Stimulated activated CD4-positive, alpha-beta T cell treated with anti-CD3 and anti-CD28 coated beads, Interleukin-4, amount 100 ng/mL, for 4 hours (primary cell): ENCODE results near the gene CTNNBL1.

Experiments used
- DNase-seq, 2 experiments: peaks; one replicate each; pipeline ENCODE4 v3.0.0-alpha.2; 2020

Gene CTNNBL1

DNA sequence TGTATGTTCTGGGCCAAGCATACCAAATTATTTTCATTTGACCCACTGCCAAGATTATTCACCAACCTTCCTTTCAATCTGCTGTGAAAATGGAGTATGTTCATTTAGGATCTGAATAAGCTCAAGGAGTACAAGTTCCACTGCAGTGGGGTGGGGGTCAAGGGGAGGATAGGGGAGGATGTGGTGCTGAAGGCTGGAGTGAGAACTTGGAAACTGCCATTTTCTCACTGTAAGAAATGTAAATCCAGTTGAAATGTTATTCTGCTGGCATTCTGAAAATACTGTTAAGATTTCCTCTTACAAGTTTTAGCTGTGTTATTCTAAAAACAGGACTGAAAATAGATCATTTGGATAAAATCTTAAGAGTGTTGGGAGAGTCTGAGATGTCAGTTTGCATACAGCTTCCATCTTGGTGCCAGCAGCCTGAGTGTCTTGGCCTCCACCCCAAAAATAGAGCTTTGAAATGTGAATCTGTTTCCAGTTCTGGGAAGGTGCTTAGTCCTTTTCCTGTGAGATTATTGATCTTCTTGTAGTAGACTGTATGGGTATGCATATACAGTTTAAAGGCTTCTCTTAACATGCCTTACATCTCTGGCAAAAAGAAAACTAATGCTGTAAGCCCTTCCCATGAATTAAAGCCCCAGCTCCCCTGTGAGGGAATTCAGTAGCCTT is 84.3 kb downstream of the CTNNBL1 start:
- DNase-seq: no peak

DNA sequence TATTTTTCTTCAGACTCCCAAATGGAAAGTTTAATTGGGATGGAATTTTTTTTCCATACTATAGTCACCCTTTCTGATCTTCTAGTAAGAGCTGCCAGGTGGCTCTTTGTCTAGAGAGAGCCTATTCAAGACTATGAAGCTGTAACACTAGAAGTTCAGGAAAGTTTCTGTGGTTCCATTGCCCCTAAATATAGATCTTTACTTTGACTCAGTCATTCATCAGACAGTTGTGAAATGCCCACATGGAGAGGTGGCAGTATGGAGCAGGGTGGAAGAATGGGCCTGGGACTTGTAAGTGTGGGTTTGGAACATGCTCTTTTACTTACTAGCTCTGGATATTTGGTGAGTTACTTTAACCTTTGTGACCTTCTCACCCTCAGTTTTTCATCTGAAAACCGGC is 87.8 kb downstream of the CTNNBL1 start:
- DNase-seq: no peak

DNA sequence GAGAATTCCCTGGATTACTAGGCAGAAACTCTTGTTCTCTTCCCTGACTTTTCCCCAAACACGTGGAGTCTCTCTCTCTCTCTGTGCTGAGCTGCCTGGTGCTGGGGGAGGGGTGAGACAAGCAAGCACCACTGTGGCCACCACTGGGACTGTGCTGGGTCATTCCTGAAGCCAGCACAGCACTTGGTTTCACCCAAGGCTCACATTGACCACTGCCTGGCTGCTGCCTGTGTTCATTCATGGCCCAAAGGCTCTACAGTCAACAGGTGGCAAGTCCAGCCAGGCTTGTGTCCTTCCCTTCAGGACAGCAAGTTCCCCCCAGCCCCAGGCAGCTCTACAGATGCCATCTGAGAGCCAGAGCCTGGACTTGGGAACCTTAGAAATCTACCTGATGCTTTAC is 92.2 kb downstream of the CTNNBL1 start:
- DNase-seq: no peak

DNA sequence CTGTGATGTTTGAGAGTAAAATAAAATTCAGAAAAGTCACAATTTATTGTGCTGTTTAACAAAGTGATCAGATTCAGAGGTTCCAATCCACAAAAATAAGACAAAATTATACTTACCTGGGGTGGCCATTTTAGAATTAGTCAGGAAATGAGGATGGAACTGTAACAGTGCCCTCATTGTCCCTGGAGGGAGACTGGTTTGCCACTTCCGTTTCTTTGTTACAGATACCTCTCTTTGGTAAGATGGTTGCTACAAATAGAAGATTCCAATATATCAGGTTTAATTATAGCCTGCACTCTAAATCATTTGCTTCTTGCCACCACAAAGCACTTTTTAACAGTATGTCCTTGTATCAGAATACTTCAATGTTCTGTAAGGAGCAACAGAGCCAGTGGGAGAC is 95.6 kb downstream of the CTNNBL1 start:
- no peak for DNase-seq

DNA sequence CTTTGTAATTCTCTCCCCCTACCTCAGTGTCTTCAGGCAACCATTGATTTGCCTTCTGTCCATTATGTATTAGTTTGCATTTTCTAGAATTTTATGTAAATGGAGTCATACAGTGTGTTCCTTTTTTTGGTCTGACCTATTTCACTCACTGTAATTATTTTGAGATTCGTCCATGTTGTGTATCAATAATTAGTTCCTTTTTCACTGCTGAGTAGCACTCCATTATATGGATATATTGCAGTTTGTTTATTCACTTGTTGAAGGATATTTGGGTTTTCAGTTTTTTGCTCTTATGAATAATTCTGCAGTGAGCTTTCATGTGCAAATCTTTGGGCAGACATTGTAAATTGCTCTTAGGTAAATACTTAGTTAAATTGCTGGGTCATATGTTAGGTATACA is 97.1 kb downstream of the CTNNBL1 start:
- no peak for DNase-seq

DNA sequence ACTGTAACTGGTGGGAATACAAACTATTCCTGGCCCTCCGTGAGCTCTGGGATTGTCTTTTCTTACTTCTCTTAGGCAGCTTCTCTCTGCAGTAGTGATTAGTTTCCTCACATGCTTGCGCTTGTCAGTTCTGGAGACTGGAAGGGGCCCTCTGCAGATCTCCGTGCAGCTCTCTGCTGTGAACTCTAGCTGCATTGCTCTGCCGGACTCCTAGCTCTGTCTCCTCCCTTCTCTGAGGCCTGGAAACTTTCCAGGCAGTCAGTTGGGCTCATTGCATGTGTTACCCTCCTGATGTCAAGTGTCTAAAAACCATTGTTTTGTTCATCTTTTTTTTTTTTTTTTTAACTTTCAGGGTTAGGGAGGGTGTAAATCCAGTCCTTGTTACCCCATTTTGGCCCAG is 102.3 kb downstream of the CTNNBL1 start:
- DNase-seq: no peak

DNA sequence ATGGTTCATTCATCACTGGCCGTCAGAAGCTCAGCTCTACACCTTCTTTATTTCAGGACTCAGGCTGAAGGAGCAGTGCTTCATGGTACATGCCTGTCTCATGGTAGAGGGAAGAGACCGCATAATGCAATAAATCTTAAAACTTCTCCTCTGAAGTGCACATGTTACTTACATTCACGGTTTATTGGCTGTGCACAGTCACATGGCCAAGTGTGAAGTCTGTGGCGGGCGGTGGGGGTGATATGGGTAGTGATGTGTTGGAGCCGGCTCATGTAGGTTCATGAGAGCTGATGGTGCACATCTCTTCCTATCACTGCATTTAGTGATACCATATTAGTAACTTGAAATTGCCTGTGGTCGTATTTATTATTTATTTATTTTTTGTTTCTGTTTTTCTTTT is 102.9 kb downstream of the CTNNBL1 start:
- no peak for DNase-seq

DNA sequence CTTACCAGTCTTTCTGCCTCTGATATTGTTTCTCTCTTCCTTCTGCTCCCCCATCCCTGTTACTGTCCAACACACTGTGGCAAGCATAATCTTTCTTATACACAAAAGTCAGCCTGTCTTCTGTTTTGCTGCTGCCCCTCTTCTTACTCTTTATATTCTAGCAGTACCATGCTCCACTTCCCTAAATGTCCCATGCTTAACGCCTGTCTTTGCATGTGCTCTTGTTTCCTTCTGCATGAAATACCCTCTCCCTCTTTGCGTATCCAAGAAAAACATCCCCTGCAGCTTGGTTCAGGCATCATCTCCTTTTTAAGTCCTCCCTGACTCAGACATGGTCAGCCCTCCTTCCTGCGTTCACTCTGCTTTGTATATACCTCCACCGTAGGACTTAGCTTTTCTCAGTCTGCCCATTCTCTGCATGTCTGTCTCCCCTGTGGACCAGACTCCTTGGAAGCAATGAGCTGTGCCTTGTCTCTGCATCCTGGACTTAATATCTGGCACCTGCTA is 103.9 kb downstream of the CTNNBL1 start:
- DNase-seq: no peak

DNA sequence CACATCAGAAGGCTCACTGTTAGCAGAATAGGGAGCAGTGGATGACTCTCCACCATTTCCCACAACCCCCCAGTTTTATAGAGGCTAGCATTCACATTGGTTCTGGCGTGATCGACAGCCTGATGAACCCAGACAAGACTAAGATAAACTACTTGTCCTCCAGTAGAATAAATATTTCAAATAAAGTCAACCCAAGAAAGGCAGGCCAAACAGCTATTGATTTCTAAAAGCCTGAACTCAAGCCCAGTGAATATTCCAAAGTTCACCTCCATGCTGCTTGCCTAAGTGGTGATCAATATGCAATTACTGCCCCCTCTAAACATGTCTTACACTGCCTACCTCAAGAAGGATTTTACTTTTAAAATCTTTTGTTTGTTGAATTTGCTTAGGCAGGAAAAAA is 104.5 kb downstream of the CTNNBL1 start:
- no peak for DNase-seq

DNA sequence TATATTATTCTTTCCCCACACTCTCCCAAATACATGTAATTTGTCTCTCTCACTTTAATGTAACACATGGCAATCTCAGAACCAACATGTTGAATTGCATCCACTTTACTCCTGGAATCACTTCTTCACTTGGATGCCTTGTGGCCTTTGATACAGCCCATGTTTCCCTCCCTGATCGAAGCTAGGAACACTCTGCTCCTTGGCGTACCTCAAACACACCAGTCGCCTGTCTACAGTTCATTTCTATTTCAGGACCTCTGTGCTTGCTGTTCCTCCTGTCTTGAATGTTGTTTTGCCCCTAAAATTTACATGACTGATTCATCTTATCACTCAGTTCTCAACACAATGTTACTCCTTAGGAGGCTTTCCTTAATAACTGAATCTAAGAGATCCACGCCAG is 106.8 kb downstream of the CTNNBL1 start:
- DNase-seq: no peak

DNA sequence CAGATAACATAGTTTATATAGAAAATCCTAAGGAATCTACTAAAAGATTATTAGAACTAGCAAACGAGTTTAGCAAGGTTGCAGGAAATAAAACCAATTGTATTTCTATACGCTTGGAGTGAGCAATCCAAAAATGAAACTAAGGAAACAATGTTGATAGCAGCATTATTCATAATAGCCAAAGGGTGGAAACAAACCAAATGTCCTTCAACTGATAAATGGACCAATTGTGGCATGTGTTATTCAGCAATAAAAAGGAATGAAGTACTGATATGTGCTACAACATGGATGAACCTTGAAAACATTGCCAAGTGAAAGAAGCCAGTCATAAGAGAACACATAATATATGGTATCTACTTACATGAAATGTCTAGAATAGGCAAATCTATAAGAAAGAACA is 108.1 kb downstream of the CTNNBL1 start:
- DNase-seq: no peak

DNA sequence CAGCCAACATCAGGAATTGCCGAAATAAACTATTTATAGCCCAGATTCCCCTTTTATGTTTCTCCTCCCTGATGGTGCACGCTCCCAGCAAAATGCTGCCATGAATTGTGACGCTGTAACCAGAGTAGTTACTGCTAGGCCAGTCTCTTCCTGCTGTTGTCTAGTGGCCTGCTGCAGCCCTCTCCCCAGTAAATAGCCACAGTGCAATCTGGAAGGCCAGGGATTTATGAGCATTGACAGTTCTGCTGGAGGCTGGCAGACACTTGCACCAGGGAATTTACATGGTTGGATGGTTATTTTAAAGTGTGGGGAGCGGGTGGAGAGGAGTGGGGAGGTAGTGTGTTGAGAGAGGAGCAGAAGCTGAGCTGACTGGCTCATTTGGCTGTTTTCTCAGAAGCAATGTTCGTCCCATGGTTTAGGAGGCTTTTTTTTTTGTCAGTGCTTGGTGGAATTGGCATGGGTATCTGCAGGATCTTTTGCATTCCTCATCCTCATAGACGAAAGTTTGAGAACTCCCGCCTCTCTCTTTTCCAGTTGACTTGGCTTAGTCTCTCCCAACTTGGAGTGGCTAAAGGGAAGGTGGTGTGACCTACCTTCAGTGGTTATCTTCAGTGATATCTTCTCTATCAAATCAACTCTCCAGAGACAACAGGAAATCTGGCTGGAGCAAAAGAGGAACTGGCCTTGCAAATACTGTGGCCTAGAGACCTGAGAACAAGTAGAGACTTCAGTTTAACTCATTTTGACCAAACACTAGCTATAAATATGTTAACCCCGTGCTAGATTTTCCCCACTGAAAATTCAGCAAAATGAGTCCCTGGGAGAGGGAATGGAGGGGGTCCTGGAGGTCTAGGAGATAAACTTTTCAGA is 109.8 kb downstream of the CTNNBL1 start:
- no peak for DNase-seq

DNA sequence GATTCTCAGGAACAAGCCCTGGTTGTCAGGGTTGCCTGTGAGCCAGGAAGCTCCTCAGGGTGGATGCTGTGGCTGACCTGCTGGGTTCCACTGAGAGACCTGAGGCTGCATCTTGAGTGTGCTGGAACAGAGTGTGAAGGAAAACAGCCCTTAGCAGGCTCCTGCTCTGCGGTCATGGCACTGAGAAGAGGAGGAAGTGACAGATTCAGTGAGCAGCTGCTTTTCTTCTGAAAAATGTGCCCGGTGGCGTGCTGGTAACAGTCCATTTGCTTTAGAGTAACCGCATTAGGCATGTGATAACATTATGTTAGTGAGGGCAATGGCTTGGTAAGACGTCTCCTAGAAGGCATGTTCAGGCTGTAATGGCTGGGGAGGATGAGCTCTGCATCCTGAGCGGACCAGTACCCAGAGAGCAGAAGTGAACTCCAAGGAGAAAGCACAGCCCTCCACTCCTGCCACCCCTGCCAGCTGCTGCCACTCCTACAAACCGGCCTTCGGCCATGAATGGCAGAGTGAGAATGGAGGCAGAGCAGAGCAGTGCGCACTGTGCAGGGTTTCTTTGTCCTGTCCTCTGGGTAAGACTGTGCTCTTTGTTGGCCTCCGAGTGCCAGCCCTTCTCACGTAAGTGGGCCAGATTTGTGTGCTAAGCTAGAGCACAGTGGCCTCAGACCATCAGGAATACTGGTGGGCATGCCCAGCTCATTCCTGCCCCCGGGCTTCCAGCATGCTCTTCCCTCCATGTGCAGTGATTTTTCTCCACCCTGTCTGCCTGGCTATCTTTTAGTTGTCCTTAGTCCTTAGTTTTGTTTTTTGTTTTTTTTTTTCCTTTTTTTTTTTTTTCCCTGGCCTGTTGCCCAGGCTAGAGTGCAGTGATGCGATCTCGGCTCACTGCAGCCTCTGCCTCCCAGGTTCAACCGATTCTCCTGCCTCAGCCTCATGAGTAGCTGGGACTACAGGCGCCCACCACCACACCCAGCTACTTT is 111.0 kb downstream of the CTNNBL1 start:
- no peak for DNase-seq

DNA sequence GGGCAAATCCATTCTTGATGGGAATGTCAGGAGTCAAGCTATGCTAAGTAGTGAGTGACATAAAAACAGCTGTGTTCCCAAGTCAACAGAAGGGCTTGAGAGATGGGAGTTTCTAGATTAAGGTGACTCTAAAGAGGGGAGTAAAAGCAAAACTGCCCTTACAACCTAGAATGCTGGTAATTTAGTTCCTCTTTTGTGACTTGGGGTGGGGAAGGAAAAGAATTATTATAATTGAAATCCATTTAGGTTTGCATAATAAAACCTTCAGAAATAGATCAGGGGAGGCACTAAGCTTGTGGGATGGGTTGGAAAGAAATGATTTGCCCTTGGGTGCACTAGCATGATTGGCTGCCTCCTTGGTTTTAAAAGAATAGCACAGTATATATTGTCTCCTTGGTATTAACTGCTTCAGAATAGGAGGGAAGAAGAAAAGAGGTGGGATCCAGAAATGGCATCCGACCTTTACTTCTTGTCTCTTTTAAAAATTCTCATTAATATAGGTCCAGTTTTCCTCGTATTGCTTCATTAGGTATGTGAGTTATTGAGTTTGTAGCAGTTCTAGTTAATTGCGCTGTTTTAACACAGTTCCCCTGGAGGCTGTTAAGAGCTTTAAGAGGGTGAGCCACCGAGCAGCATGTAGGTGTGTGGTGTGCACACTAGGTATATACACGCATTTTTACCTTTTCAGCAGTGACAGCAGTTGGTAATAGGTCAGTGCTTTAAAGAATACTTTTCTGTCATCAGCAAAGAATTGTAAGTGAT is 113.8 kb downstream of the CTNNBL1 start:
- DNase-seq: no peak

DNA sequence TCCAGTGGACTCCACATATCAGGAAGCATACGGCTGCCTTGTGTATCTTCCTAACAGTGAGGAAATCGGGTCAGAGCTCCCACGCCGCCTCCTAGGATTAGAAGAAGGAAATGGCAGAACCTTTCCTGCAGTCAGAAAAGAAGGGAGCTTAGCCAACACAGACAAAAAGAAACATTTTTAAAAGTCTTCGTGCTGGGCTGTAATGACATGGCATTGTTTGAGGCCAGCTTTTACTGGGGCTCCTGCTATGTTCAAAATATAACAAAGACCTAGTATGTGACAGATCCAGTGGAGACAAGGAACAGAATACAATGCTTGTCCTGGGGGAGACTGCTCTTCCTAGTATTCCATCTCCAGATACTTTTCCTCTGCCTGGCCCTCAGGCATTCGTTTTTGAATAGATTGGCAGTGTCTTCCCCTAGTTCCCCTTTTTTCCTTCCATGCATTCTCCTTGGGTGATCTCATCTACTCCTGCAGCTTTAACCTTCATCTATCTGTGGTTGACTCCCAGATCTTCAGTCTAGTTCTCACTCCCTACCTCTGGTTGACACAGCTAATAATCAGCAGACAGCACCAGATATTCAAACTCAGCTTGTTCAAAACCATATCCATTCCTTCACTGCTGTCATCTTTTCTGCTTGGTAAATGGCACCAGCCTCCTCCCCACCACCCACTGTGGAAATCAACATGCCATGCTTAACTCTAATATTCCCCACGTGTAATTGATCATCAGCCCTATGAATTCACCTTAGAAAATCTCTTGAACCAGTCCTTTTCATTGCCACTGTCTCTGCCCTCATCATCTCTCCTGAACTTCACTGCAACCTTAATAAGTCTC is 114.6 kb downstream of the CTNNBL1 start:
- DNase-seq: no peak

DNA sequence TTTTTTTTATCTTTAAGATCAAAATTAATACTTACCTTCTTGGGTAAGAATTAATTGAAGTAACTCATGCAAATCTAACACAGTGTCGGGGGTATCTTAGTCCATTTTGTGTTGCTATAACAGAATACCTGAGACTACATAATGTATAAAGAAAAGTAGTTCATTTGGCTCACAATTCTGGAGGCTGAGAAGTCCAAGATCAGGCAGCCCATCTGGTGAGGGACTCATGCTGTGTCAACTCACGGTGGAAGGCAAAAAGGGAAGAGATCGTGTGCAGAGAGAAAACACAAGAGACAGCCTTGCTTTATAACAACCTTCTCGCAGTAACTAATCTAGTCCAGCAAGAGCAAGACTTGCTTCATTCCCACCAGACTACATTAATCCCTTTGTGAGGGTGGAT is 116.2 kb downstream of the CTNNBL1 start:
- no peak for DNase-seq

DNA sequence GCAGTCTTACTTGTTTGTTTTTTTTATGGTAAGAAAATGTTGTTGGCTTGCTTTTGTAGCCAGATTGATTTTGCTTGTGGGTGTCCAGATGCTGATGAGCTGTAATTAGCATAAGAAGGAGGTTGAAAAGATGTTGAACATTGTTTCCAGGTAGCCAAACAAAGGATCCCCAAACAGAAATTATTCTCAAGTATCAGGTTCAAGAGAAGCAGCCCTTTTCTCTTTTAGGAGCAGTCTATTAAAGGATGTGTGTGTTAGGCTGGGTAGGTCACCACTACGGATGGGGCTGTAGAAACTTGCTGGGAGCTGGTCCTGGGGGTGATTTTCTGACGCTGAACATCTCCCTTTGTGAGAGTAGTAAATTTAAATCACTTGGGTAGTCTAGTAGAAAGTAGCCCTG is 122.2 kb downstream of the CTNNBL1 start:
- no peak for DNase-seq

DNA sequence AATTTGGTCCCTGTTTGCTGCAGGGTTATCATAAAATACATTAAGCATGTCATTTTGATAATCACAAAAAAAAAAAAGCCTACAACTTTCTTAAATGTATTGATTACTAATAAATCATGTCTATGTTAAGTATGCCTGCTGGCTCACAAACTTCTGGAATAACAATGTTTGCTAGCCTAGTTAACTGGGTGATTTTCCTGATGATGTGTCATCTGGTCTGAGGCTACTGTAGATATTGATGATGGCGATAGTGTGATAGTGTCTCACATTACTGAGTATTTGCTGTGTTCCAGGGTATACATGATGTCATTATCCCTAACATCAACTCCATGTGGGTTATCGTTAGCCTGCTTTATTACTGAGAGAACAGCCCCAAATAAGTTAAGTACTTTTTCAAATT is 122.9 kb downstream of the CTNNBL1 start:
- DNase-seq: no peak

DNA sequence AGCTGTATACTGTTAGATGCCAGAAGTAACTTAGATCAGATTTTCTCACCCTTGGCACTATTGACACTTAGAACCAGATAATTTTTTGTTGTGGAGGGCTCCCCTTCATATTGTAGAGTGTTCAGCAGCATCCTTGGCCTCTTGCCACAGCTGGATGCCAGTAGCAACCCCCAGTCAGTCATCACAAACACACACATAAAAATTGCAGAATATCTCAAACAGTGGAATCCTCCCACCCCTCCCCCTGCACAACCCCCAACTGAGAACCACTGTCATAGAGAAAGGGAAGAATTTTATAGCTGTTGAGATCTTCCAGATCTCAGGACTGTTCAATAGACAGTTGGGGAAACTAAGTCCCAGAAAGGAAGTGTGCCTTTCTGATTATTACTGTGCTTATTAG is 127.9 kb downstream of the CTNNBL1 start:
- DNase-seq: no peak

DNA sequence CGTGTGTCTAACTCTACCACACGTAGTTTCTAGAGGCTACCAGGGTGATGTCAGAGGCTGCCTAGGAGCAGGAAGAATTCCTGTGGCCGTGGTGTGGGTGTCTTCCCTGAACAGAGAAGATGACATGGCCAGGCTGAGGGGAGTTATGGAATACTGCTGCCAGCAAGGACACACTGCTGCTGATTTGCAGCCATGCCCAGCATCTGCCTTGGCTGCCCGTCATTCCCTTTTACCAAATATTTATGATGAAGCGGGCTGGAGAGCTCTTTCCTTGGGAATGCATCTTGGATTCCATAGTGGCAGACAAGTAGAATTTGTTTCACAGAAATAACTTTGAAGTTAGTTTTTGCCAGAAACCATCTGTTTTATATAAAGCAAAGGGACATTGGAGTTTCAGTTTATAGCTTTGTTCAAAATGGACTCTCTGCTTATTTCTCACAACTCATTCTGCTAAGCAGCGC is 128.3 kb downstream of the CTNNBL1 start:
- DNase-seq: no peak

DNA sequence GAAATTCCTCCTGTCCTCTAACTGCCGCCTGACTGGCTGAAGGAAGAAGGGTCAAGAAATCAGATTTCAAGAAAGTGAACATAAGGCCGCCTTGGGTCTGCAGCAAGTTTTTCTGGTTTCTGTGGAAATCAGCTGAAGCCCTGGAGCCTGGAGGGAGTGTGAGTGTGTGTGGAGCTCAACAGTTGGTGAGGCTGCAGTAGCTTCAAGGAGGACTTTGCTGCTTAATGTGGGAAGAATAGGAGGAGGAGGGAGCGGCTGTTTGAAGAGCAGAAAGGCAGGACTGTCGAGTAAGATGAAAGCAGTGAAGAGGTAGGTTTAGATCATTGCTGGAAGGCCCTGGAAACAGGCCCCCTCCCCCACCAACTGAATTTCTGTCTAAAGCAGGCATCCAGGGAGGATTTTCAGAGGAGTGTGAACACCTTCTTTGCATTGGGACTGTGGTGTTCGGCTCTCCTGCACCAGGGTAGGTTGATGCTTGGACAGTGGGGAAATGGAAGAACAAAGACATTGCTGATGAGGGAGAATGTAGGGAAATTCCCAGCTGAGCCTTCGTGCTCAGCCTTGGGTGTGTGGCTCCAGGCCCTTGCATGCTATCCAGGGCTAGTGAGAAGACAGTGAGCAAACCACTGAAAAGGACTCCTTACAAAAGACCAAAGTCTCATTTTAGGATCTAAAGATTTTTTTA is 129.6 kb downstream of the CTNNBL1 start:
- DNase-seq: no peak
